PC-3 (cell line): ENCODE measurements around the gene FAM131C. TPM values are rescaled to one million over a fixed set of nuclear protein-coding genes. Genes with fewer than 3 reads are reported as not detected.

Experiments
- ATAC-seq: fragments of 200-7000 bp; cut with Tn5 transposase; 2 replicates; pipeline ENCODE4 v1.9.1; 2020; ENCODE audit warnings: mild to moderate bottlenecking, moderate library complexity
- BruUV-seq: library from RNA; stranded (reverse); fragments of 400-500 nt; replicated peaks from 2 replicates; lab custom pipeline; 2021; lab: Mats Ljungman, UMichigan
- CTCF ChIA-PET: fragments of 300-600 bp; sonication (Branson Sonifier 250); formaldehyde crosslinking; loops from one replicate; lab custom pipeline; 2022; ENCODE audit warnings: antibody characterized with exemption; lab: Charles Lee
- POLR2A ChIA-PET: fragments of 300-600 bp; sonication (Branson Sonifier 250); formaldehyde crosslinking; loops from one replicate; lab custom pipeline; 2022; ENCODE audit warnings: antibody characterized with exemption; ENCODE audit not compliant: unreplicated experiment; lab: Charles Lee
- DNase-seq: peaks from one replicate; pipeline ENCODE4 v3.0.0-alpha.2; 2015
- H2AFZ ChIP-seq: fragments of 300-600 bp; sonication (generic); 2 replicates; pipeline ENCODE4 v1.6.0; 2016; ENCODE audit warnings: antibody characterized with exemption, low read length
- H3F3A ChIP-seq: fragments of 300-600 bp; sonication (generic); one replicate; pipeline ENCODE4 v1.6.0; 2017; ENCODE audit warnings: antibody characterized with exemption, low read length, control low read depth, mild to moderate bottlenecking; ENCODE audit not compliant: unreplicated experiment
- H3K27ac ChIP-seq: fragments of 300-600 bp; sonication (generic); 2 replicates; pipeline ENCODE4 v1.5.1; 2016; ENCODE audit warnings: mild to moderate bottlenecking, low read length
- H3K27me3 ChIP-seq: fragments of 300-600 bp; sonication (generic); 2 replicates; pipeline ENCODE4 v1.6.1; 2016; ENCODE audit warnings: low read length, mixed read lengths
- H3K36me3 ChIP-seq: fragments of 300-600 bp; sonication (generic); 2 replicates; pipeline ENCODE4 v1.6.1; 2016; ENCODE audit warnings: low read depth, mixed run types, low read length, mixed read lengths
- H3K4me1 ChIP-seq: fragments of 300-600 bp; sonication (generic); 2 replicates; pipeline ENCODE4 v1.5.1; 2016; ENCODE audit warnings: low read length; ENCODE audit not compliant: insufficient read depth
- H3K4me2 ChIP-seq: fragments of 300-600 bp; sonication (generic); 2 replicates; pipeline ENCODE4 v1.6.0; 2016; ENCODE audit warnings: low read length
- H3K4me3 ChIP-seq: fragments of 300-600 bp; sonication (generic); 2 replicates; pipeline ENCODE4 v1.5.1; 2016; ENCODE audit warnings: mild to moderate bottlenecking, low read length, mixed read lengths
- H3K79me2 ChIP-seq: fragments of 300-600 bp; sonication (generic); 2 replicates; pipeline ENCODE4 v1.6.1; 2017; ENCODE audit warnings: low read length, mixed read lengths
- H3K9ac ChIP-seq: fragments of 300-600 bp; sonication (generic); 2 replicates; pipeline ENCODE4 v1.6.0; 2016; ENCODE audit warnings: mild to moderate bottlenecking, low read length
- H3K9me2 ChIP-seq: fragments of 300-600 bp; sonication (generic); replicated peaks from 2 replicates; pipeline ENCODE4 v1.6.1; 2016; ENCODE audit warnings: mixed run types, low read length, mixed read lengths
- H3K9me3 ChIP-seq: fragments of 300-600 bp; sonication (generic); 2 replicates; pipeline ENCODE4 v1.6.1; 2016; ENCODE audit warnings: low read length, mixed read lengths
- H4K20me1 ChIP-seq: fragments of 300-600 bp; sonication (generic); 2 replicates; pipeline ENCODE4 v1.6.1; 2016; ENCODE audit warnings: low read length, mixed read lengths
- EZH2 ChIP-seq: fragments of 300-600 bp; sonication (generic); IDR thresholded peaks from one replicate; pipeline ENCODE4 v1.6.1; 2017; ENCODE audit warnings: antibody characterized with exemption, mild to moderate bottlenecking, low read length; ENCODE audit not compliant: unreplicated experiment
- EZH2phosphoT487 ChIP-seq: fragments of 300-600 bp; sonication (generic); IDR thresholded peaks from 2 replicates; pipeline ENCODE4 v1.6.1; 2018; ENCODE audit warnings: mild to moderate bottlenecking, antibody characterized with exemption, low read length, borderline replicate concordance
- intact Hi-C: fragments of 100-400 bp; cut with micrococcal nuclease; formaldehyde crosslinking; loops from 2 replicates; pipeline ENCODE4 v1.9.0; 2023
- total RNA-seq: library from RNA; depleted of rRNA; stranded (reverse); fragments of >200 nt; gene quantifications from 2 replicates; pipeline ENCODE4 v1.2.3, GENCODE V29; 2014
- TF ChIP-seq, protein P1 (sequence below): fragments of 300-600 bp; sonication (generic); conservative IDR thresholded peaks from 2 replicates; pipeline ENCODE4 v1.5.1; 2017; ENCODE audit warnings: antibody characterized with exemption, low read depth, mild to moderate bottlenecking, low read length

FAM131C gene
- total RNA-seq, 1 experiment from 2014 or later: 7.7 TPM

GRCh38 chr1:16117369-16117768 lies 43.9 kb upstream of the FAM131C start:
- H3K79me2 ChIP-seq: no peaks in the 10 kb centered on the region
- no peaks in the 10 kb centered on the region for H3K9me3 ChIP-seq
- no peak for TF ChIP-seq EZH2
- no peak for TF ChIP-seq EZH2phosphoT487
- TF ChIP-seq, protein P1, sequence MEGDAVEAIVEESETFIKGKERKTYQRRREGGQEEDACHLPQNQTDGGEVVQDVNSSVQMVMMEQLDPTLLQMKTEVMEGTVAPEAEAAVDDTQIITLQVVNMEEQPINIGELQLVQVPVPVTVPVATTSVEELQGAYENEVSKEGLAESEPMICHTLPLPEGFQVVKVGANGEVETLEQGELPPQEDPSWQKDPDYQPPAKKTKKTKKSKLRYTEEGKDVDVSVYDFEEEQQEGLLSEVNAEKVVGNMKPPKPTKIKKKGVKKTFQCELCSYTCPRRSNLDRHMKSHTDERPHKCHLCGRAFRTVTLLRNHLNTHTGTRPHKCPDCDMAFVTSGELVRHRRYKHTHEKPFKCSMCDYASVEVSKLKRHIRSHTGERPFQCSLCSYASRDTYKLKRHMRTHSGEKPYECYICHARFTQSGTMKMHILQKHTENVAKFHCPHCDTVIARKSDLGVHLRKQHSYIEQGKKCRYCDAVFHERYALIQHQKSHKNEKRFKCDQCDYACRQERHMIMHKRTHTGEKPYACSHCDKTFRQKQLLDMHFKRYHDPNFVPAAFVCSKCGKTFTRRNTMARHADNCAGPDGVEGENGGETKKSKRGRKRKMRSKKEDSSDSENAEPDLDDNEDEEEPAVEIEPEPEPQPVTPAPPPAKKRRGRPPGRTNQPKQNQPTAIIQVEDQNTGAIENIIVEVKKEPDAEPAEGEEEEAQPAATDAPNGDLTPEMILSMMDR: no peak
- H3K4me1 ChIP-seq: peaks cover 20% of the 10 kb centered on the region
- H3K36me3 ChIP-seq: no peaks in the 10 kb centered on the region
- H3K27me3 ChIP-seq: no peaks in the 10 kb centered on the region
- no peak overlapping the region for H3K4me3 ChIP-seq
- ATAC-seq (no peak), DNase-seq (no peak)
- peaks cover 8% of the 10 kb centered on the region for H3F3A ChIP-seq
- no peaks in the 10 kb centered on the region for H3K9me2 ChIP-seq
- ChIA-PET POLR2A (interaction anchor here (0.7 kb wide), 1 partner anchor 33 kb away, joined by 3 read pairs; no protein-coding TSS in a partner anchor), CTCF (interaction anchor here (0.7 to 0.9 kb wide), 2 partner anchors 33 to 37 kb away, joined by 3 to 6 read pairs; no protein-coding TSS in a partner anchor)
- no peak overlapping the region for H3K9ac ChIP-seq
- intact Hi-C loops: no loop called here
- BruUV-seq: no TSS peak
- no peak overlapping the region for H3K27ac ChIP-seq
- no peak overlapping the region for H3K4me2 ChIP-seq
- peaks cover 6% of the 10 kb centered on the region; the same call in 1 of the 2 replicates for H4K20me1 ChIP-seq
- no peak overlapping the region for H2AFZ ChIP-seq

DNA sequence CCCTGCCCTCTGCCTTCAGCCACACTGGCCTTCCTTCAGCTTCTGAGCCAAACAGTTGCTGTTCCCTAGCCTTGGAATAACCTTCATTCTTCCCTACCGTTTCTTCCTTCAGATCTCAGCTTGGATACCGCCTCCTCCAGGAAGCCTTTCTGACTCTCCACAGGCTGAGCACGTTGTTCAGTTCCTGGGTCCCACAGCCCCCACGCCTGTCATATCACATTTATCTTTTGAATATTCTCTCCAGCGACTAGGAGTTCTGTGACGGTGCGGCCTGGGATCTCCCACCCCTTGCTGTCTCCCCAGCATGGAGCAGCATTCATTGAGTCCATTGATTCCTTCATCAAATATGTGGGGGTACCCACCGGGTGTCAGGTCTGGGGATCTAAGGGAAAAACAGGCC lies 43.2 kb upstream of the FAM131C start:
- ATAC-seq: no peak
- H3K27me3 ChIP-seq: no peaks in the 10 kb centered on the region
- H3F3A ChIP-seq: peaks cover under 1% of the 10 kb centered on the region
- peaks cover 13% of the 10 kb centered on the region for H3K4me1 ChIP-seq
- CTCF ChIA-PET: no interaction called here
- peaks cover 4% of the 10 kb centered on the region; the same call in 1 of the 2 replicates for H4K20me1 ChIP-seq
- H3K79me2 ChIP-seq: no peaks in the 10 kb centered on the region
- H3K36me3 ChIP-seq: no peaks in the 10 kb centered on the region
- no peak for DNase-seq
- H3K9ac ChIP-seq: no peak overlapping the region
- H3K27ac ChIP-seq: no peak overlapping the region
- TF ChIP-seq, protein P1: no peak
- no peak for TF ChIP-seq EZH2phosphoT487
- no peak for TF ChIP-seq EZH2
- H3K9me3 ChIP-seq: no peaks in the 10 kb centered on the region
- H2AFZ ChIP-seq: no peak overlapping the region
- BruUV-seq: no TSS peak
- H3K4me3 ChIP-seq: no peak overlapping the region
- no peaks in the 10 kb centered on the region for H3K9me2 ChIP-seq
- POLR2A ChIA-PET: no interaction called here
- intact Hi-C loops: no loop called here
- no peak overlapping the region for H3K4me2 ChIP-seq

DNA sequence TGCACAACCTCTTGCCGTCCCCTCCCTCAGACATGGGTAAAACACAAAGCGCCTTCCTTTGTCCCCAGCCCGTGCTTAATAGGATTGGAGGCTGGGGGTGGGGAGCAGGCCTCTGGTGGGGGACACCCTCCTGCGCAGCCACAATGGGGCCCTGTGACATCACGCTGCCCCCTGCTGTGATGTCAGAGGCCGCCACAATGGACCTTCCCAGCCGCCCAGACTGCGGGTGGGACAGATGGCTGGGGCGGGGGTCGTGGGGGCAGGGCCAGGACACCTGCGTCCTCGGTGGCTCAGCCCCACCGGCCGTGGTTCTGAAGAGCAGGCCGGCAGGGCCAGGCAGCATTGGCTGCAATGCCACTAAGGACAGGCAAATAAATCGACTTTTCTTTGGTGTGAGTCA lies 42.6 kb upstream of the FAM131C start:
- Histone ChIP-seq H3K4me2 (no peak overlapping the region), H3K79me2 (no peaks in the 10 kb centered on the region), H3K9me2 (no peaks in the 10 kb centered on the region), H3K4me1 (0 out of 2 replicates have a peak, but pooled peaks cover 8% of the 10 kb centered on the region), H4K20me1 (0 out of 2 replicates have a peak, but pooled peaks cover 3% of the 10 kb centered on the region), H3K9me3 (no peaks in the 10 kb centered on the region), H2AFZ (no peak overlapping the region), H3K27me3 (no peaks in the 10 kb centered on the region), H3K36me3 (no peaks in the 10 kb centered on the region), H3F3A (no peaks in the 10 kb centered on the region), H3K9ac (no peak overlapping the region), H3K4me3 (no peak overlapping the region), H3K27ac (no peak overlapping the region)
- BruUV-seq: no TSS peak
- TF ChIP-seq EZH2phosphoT487 (no peak), EZH2 (no peak)
- TF ChIP-seq, protein P1: no peak
- POLR2A ChIA-PET: no interaction called here
- ATAC-seq (no peak), DNase-seq (no peak)
- CTCF ChIA-PET: no interaction called here
- intact Hi-C loops: no loop called here
